ENCODE data around the gene FFAR3. TPM values are rescaled to one million over a fixed set of nuclear protein-coding genes. Genes with fewer than 3 reads are reported as not detected.

The FFAR3 gene
- polyA plus RNA-seq, 2 of the 4 experiments (the other 2 are of a cell fraction), result not detected

GRCh38 chr19:35381318-35381717 lies 23.1 kb downstream of the FFAR3 start (continued):
- TF ChIP-seq USF2 (IDR thresholded peaks at IDR 0.05), result no peak
- TF ChIP-seq CHD2 (IDR thresholded peaks at IDR 0.05; ENCODE audit: low read length, partially characterized antibody), result no peak
- no peak for TF ChIP-seq SMC3 (IDR thresholded peaks at IDR 0.05)
- TF ChIP-seq ELK1 (IDR thresholded peaks at IDR 0.05; ENCODE audit: low read depth, low read length), result no peak
- TF ChIP-seq ZFP36 (IDR thresholded peaks at IDR 0.05; ENCODE audit: borderline replicate concordance, partially characterized antibody), result no peak
- TF ChIP-seq RARB (CRISPR knock-in tag; IDR thresholded peaks at IDR 0.05), result no peak
- TF ChIP-seq FOSB (CRISPR knock-in tag; IDR thresholded peaks at IDR 0.05), result no peak
- TF ChIP-seq KDM1A (IDR thresholded peaks at IDR 0.05; ENCODE audit: low read depth), result no peak

- POLR2A ChIA-PET, result no interaction called here
- ATAC-seq, result no peak
- DNase-seq (ENCODE audit: low read depth in 1 of 2, low spot score in 1 of 2), result no peak
- CTCF ChIA-PET, result interaction anchor here (1.0 to 6.0 kb wide), 3 partner anchors 28 to 114 kb away, joined by 3 to 29 read pairs (median 7); no protein-coding TSS in a partner anchor
- no peak overlapping the region for H3K4me2 ChIP-seq
- peak; percentile 87 for FAIRE-seq
- H3K27ac ChIP-seq, result no peak overlapping the region
- WGBS (ENCODE audit: missing lambda C conversion rate), result 31% methylated on average over 6 of the region's 6 CpGs
- H3K4me1 ChIP-seq, result no peaks in the 10 kb centered on the region
- H3K9me3 ChIP-seq, result peaks cover 49% of the 10 kb centered on the region
- no peak overlapping the region for H3K4me3 ChIP-seq
- no peak for TF ChIP-seq RARB (CRISPR knock-in tag; IDR thresholded peaks at IDR 0.05)
- no peak for TF ChIP-seq POLR2A (IDR thresholded peaks at IDR 0.05; ENCODE audit: low read length)
- TF ChIP-seq HOXA7 (CRISPR knock-in tag; IDR thresholded peaks at IDR 0.05), result no peak
- TF ChIP-seq FOSB (CRISPR knock-in tag; IDR thresholded peaks at IDR 0.05), result no peak
- TF ChIP-seq ATOH8 (CRISPR knock-in tag; IDR thresholded peaks at IDR 0.05; ENCODE audit: low read depth), result no peak
- TF ChIP-seq ELK1 (IDR thresholded peaks at IDR 0.05; ENCODE audit: low read depth, low read length), result no peak
- no peak for TF ChIP-seq E2F6 (IDR thresholded peaks at IDR 0.05; ENCODE audit: borderline replicate concordance, low read depth)
- TF ChIP-seq GATA3 (IDR thresholded peaks at IDR 0.05; ENCODE audit: borderline replicate concordance), result no peak
- no peak for TF ChIP-seq NFE2L2 (conservative IDR thresholded peaks at IDR 0.05; ENCODE audit: low read length)
- no peak for TF ChIP-seq FOSL2 (IDR thresholded peaks at IDR 0.05)
- no peak for TF ChIP-seq FOSL2 (CRISPR knock-in tag; IDR thresholded peaks at IDR 0.05)
- TF ChIP-seq PHF8 (IDR thresholded peaks at IDR 0.05; ENCODE audit: borderline replicate concordance, low read depth), result no peak
- no peak for TF ChIP-seq NR3C1 (IDR thresholded peaks at IDR 0.05)
- TF ChIP-seq USF2 (IDR thresholded peaks at IDR 0.05), result no peak
- TF ChIP-seq HMGXB4 (CRISPR knock-in tag; IDR thresholded peaks at IDR 0.05; ENCODE audit: borderline replicate concordance), result no peak
Observed at GRCh38 chr19:35381926-35382325, 23.7 kb downstream of the FFAR3 start.

Data from A549 (cell line).